ENCODE measurements around the gene RPH3AL.

DNA sequence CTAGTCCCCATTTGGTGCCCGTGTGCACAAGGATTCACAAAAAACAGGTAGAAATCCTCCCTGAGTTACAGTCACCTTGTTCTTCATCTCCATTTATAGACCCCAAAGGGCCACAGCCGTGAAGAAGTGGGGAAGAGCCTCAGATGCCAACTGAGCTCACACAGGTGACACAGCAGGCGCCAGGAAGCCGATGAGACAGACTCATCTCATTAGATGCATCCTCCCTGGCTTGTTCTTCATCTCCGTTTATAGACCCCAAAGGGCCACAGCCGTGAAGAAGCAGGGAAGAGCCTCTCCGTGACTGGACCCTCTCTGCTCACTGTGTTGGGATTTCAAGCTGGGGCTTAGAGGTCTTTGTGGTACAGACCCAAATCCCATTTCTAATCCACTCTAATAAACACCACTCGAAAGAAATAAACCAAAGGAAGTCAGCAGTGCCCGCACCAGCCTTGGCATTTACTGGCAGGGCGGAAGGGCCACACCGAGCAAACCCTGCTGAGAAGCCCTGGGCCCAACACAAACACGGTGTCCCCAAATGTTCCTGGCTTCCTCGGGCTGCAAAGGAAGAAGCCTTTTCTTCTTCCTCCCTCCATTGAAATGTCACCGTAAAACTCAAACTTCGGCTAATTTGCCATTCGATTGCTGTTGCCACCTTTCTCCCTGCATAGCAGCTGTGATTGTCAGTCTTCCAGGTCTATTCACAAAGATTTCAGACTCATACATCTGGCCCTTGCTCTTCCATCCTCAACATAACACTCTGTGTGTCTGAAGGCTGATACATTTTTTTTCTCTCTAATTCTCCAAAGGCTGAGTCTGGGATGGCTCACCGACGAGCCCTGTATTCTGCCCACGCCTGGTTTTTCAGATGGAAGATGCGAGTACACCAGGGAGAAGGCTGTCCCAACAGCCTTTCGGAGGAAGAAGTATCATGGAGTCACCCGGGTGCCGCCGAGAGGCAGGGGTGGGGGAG lies 126.2 kb downstream of the RPH3AL start:
- TF ChIP-seq, protein P1, sequence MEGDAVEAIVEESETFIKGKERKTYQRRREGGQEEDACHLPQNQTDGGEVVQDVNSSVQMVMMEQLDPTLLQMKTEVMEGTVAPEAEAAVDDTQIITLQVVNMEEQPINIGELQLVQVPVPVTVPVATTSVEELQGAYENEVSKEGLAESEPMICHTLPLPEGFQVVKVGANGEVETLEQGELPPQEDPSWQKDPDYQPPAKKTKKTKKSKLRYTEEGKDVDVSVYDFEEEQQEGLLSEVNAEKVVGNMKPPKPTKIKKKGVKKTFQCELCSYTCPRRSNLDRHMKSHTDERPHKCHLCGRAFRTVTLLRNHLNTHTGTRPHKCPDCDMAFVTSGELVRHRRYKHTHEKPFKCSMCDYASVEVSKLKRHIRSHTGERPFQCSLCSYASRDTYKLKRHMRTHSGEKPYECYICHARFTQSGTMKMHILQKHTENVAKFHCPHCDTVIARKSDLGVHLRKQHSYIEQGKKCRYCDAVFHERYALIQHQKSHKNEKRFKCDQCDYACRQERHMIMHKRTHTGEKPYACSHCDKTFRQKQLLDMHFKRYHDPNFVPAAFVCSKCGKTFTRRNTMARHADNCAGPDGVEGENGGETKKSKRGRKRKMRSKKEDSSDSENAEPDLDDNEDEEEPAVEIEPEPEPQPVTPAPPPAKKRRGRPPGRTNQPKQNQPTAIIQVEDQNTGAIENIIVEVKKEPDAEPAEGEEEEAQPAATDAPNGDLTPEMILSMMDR (IDR thresholded peaks at IDR 0.05): no peak
- TF ChIP-seq POLR2A (IDR thresholded peaks at IDR 0.05): no peak
